HEK293 (cell line): ENCODE results near the gene C1QL1.
A peak's percentile ranks its signal among the peaks of the same experiment; 100 is the strongest.

Experiments used
- FEZF1 ChIP-seq: fragments of 450-650 bp; formaldehyde crosslinking; IDR thresholded peaks from 2 replicates; pipeline ENCODE4 v1.5.1; 2016; ENCODE audit warnings: missing biosample characterization, missing genetic modification characterization
- KLF7 ChIP-seq: fragments of 450-650 bp; formaldehyde crosslinking; IDR thresholded peaks from 2 replicates; pipeline ENCODE4 v1.5.1; 2016; ENCODE audit warnings: missing biosample characterization, missing genetic modification characterization, borderline replicate concordance
- SP2 ChIP-seq: fragments of 450-650 bp; formaldehyde crosslinking; IDR thresholded peaks from 2 replicates; pipeline ENCODE4 v1.5.1; 2016; ENCODE audit warnings: missing biosample characterization, missing genetic modification characterization
- ZBTB48 ChIP-seq: fragments of 450-650 bp; formaldehyde crosslinking; IDR thresholded peaks from 2 replicates; pipeline ENCODE4 v1.5.1; 2016; ENCODE audit warnings: missing biosample characterization, missing genetic modification characterization
- ZNF112 ChIP-seq: fragments of 450-650 bp; formaldehyde crosslinking; IDR thresholded peaks from 2 replicates; pipeline ENCODE4 v1.5.0; 2017; ENCODE audit warnings: missing biosample characterization, missing genetic modification characterization
- ZNF133 ChIP-seq: fragments of 450-650 bp; formaldehyde crosslinking; IDR thresholded peaks from 2 replicates; pipeline ENCODE4 v1.5.1; 2016; ENCODE audit warnings: missing biosample characterization, missing genetic modification characterization
- ZNF2 ChIP-seq: fragments of 450-650 bp; formaldehyde crosslinking; IDR thresholded peaks from 2 replicates; pipeline ENCODE4 v1.5.1; 2016; ENCODE audit warnings: missing biosample characterization, missing genetic modification characterization
- ZNF223 ChIP-seq: fragments of 450-650 bp; formaldehyde crosslinking; IDR thresholded peaks from 2 replicates; pipeline ENCODE4 v1.5.1; 2016; ENCODE audit warnings: missing biosample characterization, missing genetic modification characterization
- ZNF341 ChIP-seq: fragments of 450-650 bp; formaldehyde crosslinking; IDR thresholded peaks from 2 replicates; pipeline ENCODE4; 2016; ENCODE audit warnings: low read depth, missing biosample characterization, missing genetic modification characterization
- ZNF596 ChIP-seq: fragments of 450-650 bp; IDR thresholded peaks from 2 replicates; pipeline ENCODE4 v1.5.0; 2018; ENCODE audit warnings: missing biosample characterization, mild to moderate bottlenecking, missing genetic modification characterization, moderate library complexity
- ZNF747 ChIP-seq: fragments of 450-650 bp; formaldehyde crosslinking; IDR thresholded peaks from 2 replicates; pipeline ENCODE4 v1.5.1; 2016; ENCODE audit warnings: missing biosample characterization, missing genetic modification characterization
- ZXDB ChIP-seq: fragments of 450-650 bp; formaldehyde crosslinking; IDR thresholded peaks from 2 replicates; pipeline ENCODE4 v1.5.1; 2016; ENCODE audit warnings: missing biosample characterization, missing genetic modification characterization
- TF ChIP-seq, protein P1 (sequence below): sonication (generic); formaldehyde crosslinking; IDR thresholded peaks from 2 replicates; pipeline ENCODE4 v1.8.1; 2022; ENCODE audit warnings: mild to moderate bottlenecking, moderate library complexity, missing genetic modification reagents
- TF ChIP-seq, protein P2 (sequence below): fragments of 450-650 bp; formaldehyde crosslinking; IDR thresholded peaks from 2 replicates; pipeline ENCODE4 v1.5.1; 2016; ENCODE audit warnings: missing biosample characterization, missing genetic modification characterization
- TF ChIP-seq, protein P3 (sequence below): fragments of 450-650 bp; formaldehyde crosslinking; IDR thresholded peaks from 2 replicates; pipeline ENCODE4 v1.5.1; 2017; ENCODE audit warnings: missing biosample characterization, missing genetic modification characterization
- TF ChIP-seq, protein P4 (sequence below): fragments of 450-650 bp; formaldehyde crosslinking; IDR thresholded peaks from 2 replicates; pipeline ENCODE4 v1.5.1; 2016; ENCODE audit warnings: missing biosample characterization, missing genetic modification characterization
- TF ChIP-seq, protein P5 (sequence below): fragments of 450-650 bp; formaldehyde crosslinking; IDR thresholded peaks from 2 replicates; pipeline ENCODE4 v1.5.1; 2016; ENCODE audit warnings: missing biosample characterization, missing genetic modification characterization
- TF ChIP-seq, protein P6 (sequence below): fragments of 450-650 bp; formaldehyde crosslinking; IDR thresholded peaks from 2 replicates; pipeline ENCODE4 v1.5.1; 2016; ENCODE audit warnings: missing biosample characterization, missing genetic modification characterization

C1QL1 gene

DNA sequence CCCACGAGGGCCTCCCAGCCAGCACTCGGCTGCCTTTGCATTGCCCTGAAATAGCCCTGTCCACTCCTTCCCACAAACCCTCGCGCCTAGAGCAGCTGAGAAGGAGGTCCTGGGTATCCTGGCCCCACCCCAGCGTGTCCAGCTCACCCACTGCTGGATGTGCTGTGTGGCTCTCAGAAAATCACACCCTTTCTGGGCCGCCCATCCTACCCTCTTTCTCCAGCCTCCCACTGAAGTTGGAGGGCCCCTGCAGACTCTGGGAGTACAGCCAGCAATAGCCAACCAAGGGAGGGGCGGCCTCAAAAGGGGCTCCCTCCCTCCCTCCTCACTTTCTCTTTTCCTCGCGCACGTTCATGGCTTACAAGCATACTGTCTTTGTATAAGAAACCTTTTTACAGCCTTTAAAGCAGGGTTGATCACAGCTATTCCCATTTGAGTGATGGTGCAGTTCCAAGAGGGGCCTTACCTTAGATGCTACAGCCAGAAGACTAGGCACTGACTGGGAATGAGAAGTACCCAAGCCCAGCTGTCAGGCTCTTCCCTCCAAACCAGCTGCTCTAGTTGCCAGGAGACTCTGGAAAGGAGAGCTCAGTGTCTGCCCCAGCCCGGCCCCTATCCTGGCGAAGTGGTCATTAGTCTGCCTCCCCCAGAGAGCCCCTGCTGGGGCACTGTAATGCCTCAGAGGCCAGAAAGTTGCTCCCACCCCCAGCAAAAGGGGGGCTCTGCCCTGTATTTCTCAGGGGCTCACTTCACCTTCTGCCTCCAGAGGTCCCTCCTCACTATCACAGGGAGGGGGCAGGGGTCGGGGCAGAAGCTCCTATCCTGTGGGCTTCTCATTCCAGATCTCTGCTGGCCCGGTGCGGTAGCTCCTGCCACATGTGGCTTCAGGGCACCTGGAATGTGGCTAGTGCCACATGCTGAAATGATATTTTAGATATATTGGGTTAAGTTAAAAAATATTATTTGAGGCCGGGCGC is 45.2 kb upstream of the C1QL1 start (continued):
- TF ChIP-seq, protein P1, sequence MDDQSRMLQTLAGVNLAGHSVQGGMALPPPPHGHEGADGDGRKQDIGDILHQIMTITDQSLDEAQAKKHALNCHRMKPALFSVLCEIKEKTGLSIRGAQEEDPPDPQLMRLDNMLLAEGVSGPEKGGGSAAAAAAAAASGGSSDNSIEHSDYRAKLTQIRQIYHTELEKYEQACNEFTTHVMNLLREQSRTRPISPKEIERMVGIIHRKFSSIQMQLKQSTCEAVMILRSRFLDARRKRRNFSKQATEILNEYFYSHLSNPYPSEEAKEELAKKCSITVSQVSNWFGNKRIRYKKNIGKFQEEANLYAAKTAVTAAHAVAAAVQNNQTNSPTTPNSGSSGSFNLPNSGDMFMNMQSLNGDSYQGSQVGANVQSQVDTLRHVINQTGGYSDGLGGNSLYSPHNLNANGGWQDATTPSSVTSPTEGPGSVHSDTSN (CRISPR knock-in tag): no peak
- TF ChIP-seq ZNF112 (tag by site-specific recombination) (no peak), ZNF133 (tag by site-specific recombination) (no peak), ZBTB48 (tag by site-specific recombination) (0 out of 2 replicates have a peak, but pooled peaks have one; percentile 36), ZNF596 (tag by site-specific recombination) (no peak), ZNF341 (tag by site-specific recombination) (peak; percentile 90), SP2 (tag by site-specific recombination) (no peak), KLF7 (tag by site-specific recombination) (no peak), ZNF747 (tag by site-specific recombination) (no peak), ZNF223 (no peak), ZNF2 (no peak), ZXDB (no peak), FEZF1 (no peak)
- TF ChIP-seq, protein P2, sequence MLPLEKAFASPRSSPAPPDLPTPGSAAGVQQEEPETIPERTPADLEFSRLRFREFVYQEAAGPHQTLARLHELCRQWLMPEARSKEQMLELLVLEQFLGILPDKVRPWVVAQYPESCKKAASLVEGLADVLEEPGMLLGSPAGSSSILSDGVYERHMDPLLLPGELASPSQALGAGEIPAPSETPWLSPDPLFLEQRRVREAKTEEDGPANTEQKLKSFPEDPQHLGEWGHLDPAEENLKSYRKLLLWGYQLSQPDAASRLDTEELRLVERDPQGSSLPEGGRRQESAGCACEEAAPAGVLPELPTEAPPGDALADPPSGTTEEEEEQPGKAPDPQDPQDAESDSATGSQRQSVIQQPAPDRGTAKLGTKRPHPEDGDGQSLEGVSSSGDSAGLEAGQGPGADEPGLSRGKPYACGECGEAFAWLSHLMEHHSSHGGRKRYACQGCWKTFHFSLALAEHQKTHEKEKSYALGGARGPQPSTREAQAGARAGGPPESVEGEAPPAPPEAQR (tag by site-specific recombination): no peak
- TF ChIP-seq, protein P3, sequence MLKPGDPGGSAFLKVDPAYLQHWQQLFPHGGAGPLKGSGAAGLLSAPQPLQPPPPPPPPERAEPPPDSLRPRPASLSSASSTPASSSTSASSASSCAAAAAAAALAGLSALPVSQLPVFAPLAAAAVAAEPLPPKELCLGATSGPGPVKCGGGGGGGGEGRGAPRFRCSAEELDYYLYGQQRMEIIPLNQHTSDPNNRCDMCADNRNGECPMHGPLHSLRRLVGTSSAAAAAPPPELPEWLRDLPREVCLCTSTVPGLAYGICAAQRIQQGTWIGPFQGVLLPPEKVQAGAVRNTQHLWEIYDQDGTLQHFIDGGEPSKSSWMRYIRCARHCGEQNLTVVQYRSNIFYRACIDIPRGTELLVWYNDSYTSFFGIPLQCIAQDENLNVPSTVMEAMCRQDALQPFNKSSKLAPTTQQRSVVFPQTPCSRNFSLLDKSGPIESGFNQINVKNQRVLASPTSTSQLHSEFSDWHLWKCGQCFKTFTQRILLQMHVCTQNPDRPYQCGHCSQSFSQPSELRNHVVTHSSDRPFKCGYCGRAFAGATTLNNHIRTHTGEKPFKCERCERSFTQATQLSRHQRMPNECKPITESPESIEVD (tag by site-specific recombination): no peak
- TF ChIP-seq, protein P4, sequence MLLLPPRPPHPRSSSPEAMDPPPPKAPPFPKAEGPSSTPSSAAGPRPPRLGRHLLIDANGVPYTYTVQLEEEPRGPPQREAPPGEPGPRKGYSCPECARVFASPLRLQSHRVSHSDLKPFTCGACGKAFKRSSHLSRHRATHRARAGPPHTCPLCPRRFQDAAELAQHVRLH (tag by site-specific recombination): peak; percentile 72; the same call in 1 of the 2 replicates
- TF ChIP-seq, protein P5, sequence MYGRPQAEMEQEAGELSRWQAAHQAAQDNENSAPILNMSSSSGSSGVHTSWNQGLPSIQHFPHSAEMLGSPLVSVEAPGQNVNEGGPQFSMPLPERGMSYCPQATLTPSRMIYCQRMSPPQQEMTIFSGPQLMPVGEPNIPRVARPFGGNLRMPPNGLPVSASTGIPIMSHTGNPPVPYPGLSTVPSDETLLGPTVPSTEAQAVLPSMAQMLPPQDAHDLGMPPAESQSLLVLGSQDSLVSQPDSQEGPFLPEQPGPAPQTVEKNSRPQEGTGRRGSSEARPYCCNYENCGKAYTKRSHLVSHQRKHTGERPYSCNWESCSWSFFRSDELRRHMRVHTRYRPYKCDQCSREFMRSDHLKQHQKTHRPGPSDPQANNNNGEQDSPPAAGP (tag by site-specific recombination): 0 out of 2 replicates have a peak, but pooled peaks have one; percentile 13
- TF ChIP-seq, protein P6, sequence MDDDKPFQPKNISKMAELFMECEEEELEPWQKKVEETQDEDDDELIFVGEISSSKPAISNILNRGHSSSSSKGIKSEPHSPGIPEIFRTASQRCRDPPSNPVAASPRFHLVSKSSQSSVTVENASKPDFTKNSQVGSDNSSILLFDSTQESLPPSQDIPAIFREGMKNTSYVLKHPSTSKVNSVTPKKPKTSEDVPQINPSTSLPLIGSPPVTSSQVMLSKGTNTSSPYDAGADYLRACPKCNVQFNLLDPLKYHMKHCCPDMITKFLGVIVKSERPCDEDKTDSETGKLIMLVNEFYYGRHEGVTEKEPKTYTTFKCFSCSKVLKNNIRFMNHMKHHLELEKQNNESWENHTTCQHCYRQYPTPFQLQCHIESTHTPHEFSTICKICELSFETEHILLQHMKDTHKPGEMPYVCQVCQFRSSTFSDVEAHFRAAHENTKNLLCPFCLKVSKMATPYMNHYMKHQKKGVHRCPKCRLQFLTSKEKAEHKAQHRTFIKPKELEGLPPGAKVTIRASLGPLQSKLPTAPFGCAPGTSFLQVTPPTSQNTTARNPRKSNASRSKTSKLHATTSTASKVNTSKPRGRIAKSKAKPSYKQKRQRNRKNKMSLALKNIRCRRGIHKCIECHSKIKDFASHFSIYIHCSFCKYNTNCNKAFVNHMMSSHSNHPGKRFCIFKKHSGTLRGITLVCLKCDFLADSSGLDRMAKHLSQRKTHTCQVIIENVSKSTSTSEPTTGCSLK (tag by site-specific recombination): no peak
